HL-60 (cell line): Measurements from ENCODE around the gene SIPA1L3.

Experiments used
- DNase-seq, 2 experiments: peaks; one replicate each; pipeline ENCODE4 v3.0.0-alpha.2; 2010 to 2020; ENCODE audit warnings: low read depth in 1 of 2, low spot score in 1 of 2
- H3K27ac ChIP-seq: fragments of 250-450 bp; sonication (Bioruptor Pico); replicated peaks from 2 replicates; pipeline ENCODE4 v1.5.1; 2020; ENCODE audit warnings: mild to moderate bottlenecking, moderate library complexity
- H3K27me3 ChIP-seq: fragments of 250-450 bp; sonication (Bioruptor Pico); 2 replicates; pipeline ENCODE4 v1.5.1; 2021; ENCODE audit warnings: mild to moderate bottlenecking, moderate library complexity; ENCODE audit not compliant: insufficient read depth, poor library complexity, severe bottlenecking
- H3K4me3 ChIP-seq: replicated peaks from 2 replicates; pipeline ENCODE4 v1.5.1; 2011; ENCODE audit warnings: mild to moderate bottlenecking, control low read depth, low read length; ENCODE audit not compliant: insufficient read depth
- CTCF ChIP-seq: IDR thresholded peaks from one replicate; pipeline ENCODE4 v1.5.1; 2011; ENCODE audit warnings: low read length, control low read depth, inconsistent platforms; ENCODE audit not compliant: insufficient read depth
- GABPA ChIP-seq: IDR thresholded peaks from 2 replicates; pipeline ENCODE4 v1.6.1; 2012; ENCODE audit warnings: low read depth
- POLR2AphosphoS5 ChIP-seq: IDR thresholded peaks from 2 replicates; pipeline ENCODE4 v1.6.1; 2012; ENCODE audit warnings: low read depth
- REST ChIP-seq: IDR thresholded peaks from 2 replicates; pipeline ENCODE4 v1.6.1; 2012; ENCODE audit warnings: low read depth; ENCODE audit not compliant: insufficient replicate concordance
- SPI1 ChIP-seq: IDR thresholded peaks from 2 replicates; pipeline ENCODE4 v1.6.1; 2012; ENCODE audit warnings: low read depth, mild to moderate bottlenecking, borderline replicate concordance

Gene SIPA1L3

GRCh38 chr19:38099966-38100365, 193.0 kb downstream of the SIPA1L3 start:
- Histone ChIP-seq H3K27ac (no peak overlapping the region), H3K4me3 (no peak overlapping the region), H3K27me3 (no peaks in the 10 kb centered on the region)
- TF ChIP-seq REST (no peak), CTCF (no peak), GABPA (no peak), SPI1 (no peak), POLR2AphosphoS5 (no peak)
- no peak for DNase-seq

- DNase-seq = no peak
- H3K4me3 ChIP-seq = no peak overlapping the region
- TF ChIP-seq GABPA (no peak), CTCF (no peak), POLR2AphosphoS5 (no peak), REST (no peak), SPI1 (no peak)
- no peak overlapping the region for H3K27ac ChIP-seq
- no peaks in the 10 kb centered on the region for H3K27me3 ChIP-seq
Observed at GRCh38 chr19:38100589-38100988, 193.6 kb downstream of the SIPA1L3 start.

- H3K27ac ChIP-seq = no peak overlapping the region
- no peak for DNase-seq
- TF ChIP-seq CTCF (no peak), GABPA (no peak), SPI1 (no peak), POLR2AphosphoS5 (no peak), REST (no peak)
- H3K27me3 ChIP-seq = no peaks in the 10 kb centered on the region
- no peak overlapping the region for H3K4me3 ChIP-seq
Observed at GRCh38 chr19:38101723-38102122, 194.7 kb downstream of the SIPA1L3 start.
